HepG2 (cell line): ENCODE measurements around the gene PPM1G. TPM values are rescaled to one million over a fixed set of nuclear protein-coding genes. Genes with fewer than 3 reads are reported as not detected.

Experiments used
- CENPT ChIP-seq: sonication (generic); formaldehyde crosslinking; IDR thresholded peaks from 2 replicates; pipeline ENCODE4 v1.8.0; 2022; ENCODE audit warnings: low read depth, mild to moderate bottlenecking, moderate library complexity, missing genetic modification reagents
- FOXC1 ChIP-seq: sonication (generic); formaldehyde crosslinking; IDR thresholded peaks from 2 replicates; pipeline ENCODE4 v1.8.0; 2022; ENCODE audit warnings: mild to moderate bottlenecking, missing genetic modification reagents, borderline replicate concordance
- HOXA9 ChIP-seq: sonication (generic); formaldehyde crosslinking; IDR thresholded peaks from 2 replicates; pipeline ENCODE4 v1.8.1; 2022; ENCODE audit warnings: missing genetic modification reagents, mild to moderate bottlenecking, moderate library complexity, borderline replicate concordance
- ISX ChIP-seq: sonication (generic); formaldehyde crosslinking; conservative IDR thresholded peaks from 2 replicates; pipeline ENCODE4 v1.5.0; 2020; ENCODE audit warnings: missing genetic modification reagents
- JUNB ChIP-seq: sonication (generic); formaldehyde crosslinking; IDR thresholded peaks from 2 replicates; pipeline ENCODE4 v1.8.0; 2022; ENCODE audit warnings: missing genetic modification reagents, mild to moderate bottlenecking, borderline replicate concordance
- KLF12 ChIP-seq: sonication (generic); formaldehyde crosslinking; IDR thresholded peaks from 2 replicates; pipeline ENCODE4 v1.4.0; 2020; ENCODE audit warnings: missing genetic modification reagents, borderline replicate concordance
- MYNN ChIP-seq: sonication (generic); formaldehyde crosslinking; IDR thresholded peaks from 2 replicates; pipeline ENCODE4 v1.4.0; 2020; ENCODE audit warnings: mild to moderate bottlenecking, low read depth, missing genetic modification reagents
- ONECUT2 ChIP-seq: sonication (generic); formaldehyde crosslinking; IDR thresholded peaks from 2 replicates; pipeline ENCODE4 v1.4.0; 2020; ENCODE audit warnings: missing genetic modification reagents
- RBM39 ChIP-seq: fragments of 200-400 bp; formaldehyde crosslinking; IDR thresholded peaks from one replicate; pipeline ENCODE4 v1.6.1; 2018; ENCODE audit warnings: antibody characterized with exemption, mild to moderate bottlenecking, low read depth, low read length; ENCODE audit not compliant: poor library complexity, severe bottlenecking
- RFX3 ChIP-seq: IDR thresholded peaks from 2 replicates; pipeline ENCODE4 v1.6.1; 2016; ENCODE audit warnings: missing biosample characterization, missing genetic modification reagents
- SP140L ChIP-seq: sonication (generic); formaldehyde crosslinking; IDR thresholded peaks from 2 replicates; pipeline ENCODE4 v1.4.0; 2020; ENCODE audit warnings: missing genetic modification reagents, borderline replicate concordance
- ZBTB3 ChIP-seq: sonication (generic); formaldehyde crosslinking; IDR thresholded peaks from 2 replicates; pipeline ENCODE4 v1.4.0; 2020; ENCODE audit warnings: low read depth, mild to moderate bottlenecking, moderate library complexity, missing genetic modification reagents, borderline replicate concordance
- ZC3H4 ChIP-seq: sonication (generic); formaldehyde crosslinking; IDR thresholded peaks from 2 replicates; pipeline ENCODE4 v1.4.0; 2020; ENCODE audit warnings: missing genetic modification reagents, borderline replicate concordance
- ZFP82 ChIP-seq: sonication (generic); formaldehyde crosslinking; IDR thresholded peaks from 2 replicates; pipeline ENCODE4 v1.5.1; 2020; ENCODE audit warnings: mild to moderate bottlenecking, missing genetic modification reagents, borderline replicate concordance
- ZNF30 ChIP-seq: sonication (generic); formaldehyde crosslinking; IDR thresholded peaks from 2 replicates; pipeline ENCODE4 v1.5.0; 2020; ENCODE audit warnings: mild to moderate bottlenecking, missing genetic modification reagents
- ZNF354B ChIP-seq: sonication (generic); formaldehyde crosslinking; IDR thresholded peaks from 2 replicates; pipeline ENCODE4 v1.8.0; 2022; ENCODE audit warnings: mild to moderate bottlenecking, missing genetic modification reagents
- ZNF782 ChIP-seq: sonication (generic); formaldehyde crosslinking; IDR thresholded peaks from 2 replicates; pipeline ENCODE4 v1.4.0; 2020; ENCODE audit warnings: missing genetic modification reagents, mild to moderate bottlenecking, borderline replicate concordance
- polyA plus RNA-seq, 8 experiments: library from polyadenylated mRNA; depleted of rRNA in 3 of 8; stranded (reverse) in 7 of 8; unstranded in 1 of 8; fragments of >200 nt; fragmentation: Illumina TruSeq in 4 of 8; extraction: Trizol in 4 of 8; gene quantifications; 2 replicates each; pipeline versions ENCODE4 v1.2.1 to v1.2.3, GENCODE V29; 2011 to 2016; ENCODE audit warnings: low read depth in 4 of 8, missing spikeins in 1 of 8, mixed read lengths in 1 of 8; ENCODE audit not compliant: insufficient read depth in 1 of 8
- total RNA-seq, 5 experiments: library from RNA; depleted of rRNA; stranded (reverse); fragments of >200 nt; fragmentation: Illumina TruSeq; extraction: Trizol; gene quantifications; 2 replicates each; pipeline ENCODE4 v1.2.3, GENCODE V29; 2016; ENCODE audit warnings: low read depth in 1 of 5
- TF ChIP-seq, protein P1 (sequence below): sonication (generic); formaldehyde crosslinking; conservative IDR thresholded peaks from 2 replicates; pipeline ENCODE4 v1.4.0; 2020; ENCODE audit warnings: mild to moderate bottlenecking, missing genetic modification reagents, moderate library complexity
- TF ChIP-seq, protein P2 (sequence below): sonication (generic); formaldehyde crosslinking; IDR thresholded peaks from 2 replicates; pipeline ENCODE4 v1.5.0; 2020; ENCODE audit warnings: missing genetic modification reagents
- TF ChIP-seq, protein P3 (sequence below): sonication (generic); formaldehyde crosslinking; IDR thresholded peaks from 2 replicates; pipeline ENCODE4 v1.4.0; 2020; ENCODE audit warnings: missing genetic modification reagents
- TF ChIP-seq, protein P4 (sequence below): sonication (generic); formaldehyde crosslinking; IDR thresholded peaks from 2 replicates; pipeline ENCODE4 v1.5.1; 2020; ENCODE audit warnings: mild to moderate bottlenecking, moderate library complexity, missing genetic modification reagents

PPM1G gene
- total and polyA plus RNA-seq, 2 of the 13 experiments (the other 11 are each of a cell fraction or from before 2014, with no cell fraction given), result 58.2 to 213 TPM

DNA sequence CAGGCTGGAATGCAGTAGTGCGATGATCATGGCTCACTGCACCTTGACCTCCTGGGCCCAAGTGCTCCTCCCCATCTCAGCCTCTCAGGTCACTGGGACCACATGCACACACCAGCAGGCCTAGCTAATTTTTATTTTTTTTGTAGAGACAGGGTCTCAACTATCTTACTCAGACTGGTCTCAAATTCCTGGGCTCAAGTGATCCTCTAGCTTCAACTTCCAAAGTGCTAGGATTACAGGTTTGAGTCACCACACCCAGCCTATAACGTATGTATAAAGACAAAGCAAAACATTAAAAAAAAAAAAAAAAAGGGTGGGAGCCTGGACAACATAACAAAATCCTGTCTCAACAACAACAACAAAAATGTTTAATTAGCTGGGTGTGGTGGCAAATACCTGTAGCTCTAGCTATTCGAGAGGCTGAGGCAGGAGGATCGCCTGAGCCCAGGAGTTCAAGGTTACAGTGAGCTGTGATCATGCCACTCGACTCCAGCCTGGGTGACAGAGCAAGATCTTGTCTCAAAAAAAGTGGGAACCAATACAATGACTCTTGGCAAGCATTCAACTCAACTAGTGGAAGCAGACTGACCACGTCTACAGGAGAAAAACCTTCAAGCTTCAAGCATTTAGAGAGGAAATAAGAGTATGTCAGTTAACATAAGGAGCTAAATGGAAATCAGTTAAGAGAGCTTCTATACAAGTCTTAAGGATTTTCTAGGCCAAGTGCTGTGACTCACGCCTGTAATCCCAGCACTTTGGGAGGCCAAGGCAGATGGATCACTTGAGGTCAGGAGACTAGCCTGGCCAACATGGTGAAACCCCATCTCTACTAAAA is 55.4 kb downstream of the PPM1G start (continued):
- TF ChIP-seq, protein P1, sequence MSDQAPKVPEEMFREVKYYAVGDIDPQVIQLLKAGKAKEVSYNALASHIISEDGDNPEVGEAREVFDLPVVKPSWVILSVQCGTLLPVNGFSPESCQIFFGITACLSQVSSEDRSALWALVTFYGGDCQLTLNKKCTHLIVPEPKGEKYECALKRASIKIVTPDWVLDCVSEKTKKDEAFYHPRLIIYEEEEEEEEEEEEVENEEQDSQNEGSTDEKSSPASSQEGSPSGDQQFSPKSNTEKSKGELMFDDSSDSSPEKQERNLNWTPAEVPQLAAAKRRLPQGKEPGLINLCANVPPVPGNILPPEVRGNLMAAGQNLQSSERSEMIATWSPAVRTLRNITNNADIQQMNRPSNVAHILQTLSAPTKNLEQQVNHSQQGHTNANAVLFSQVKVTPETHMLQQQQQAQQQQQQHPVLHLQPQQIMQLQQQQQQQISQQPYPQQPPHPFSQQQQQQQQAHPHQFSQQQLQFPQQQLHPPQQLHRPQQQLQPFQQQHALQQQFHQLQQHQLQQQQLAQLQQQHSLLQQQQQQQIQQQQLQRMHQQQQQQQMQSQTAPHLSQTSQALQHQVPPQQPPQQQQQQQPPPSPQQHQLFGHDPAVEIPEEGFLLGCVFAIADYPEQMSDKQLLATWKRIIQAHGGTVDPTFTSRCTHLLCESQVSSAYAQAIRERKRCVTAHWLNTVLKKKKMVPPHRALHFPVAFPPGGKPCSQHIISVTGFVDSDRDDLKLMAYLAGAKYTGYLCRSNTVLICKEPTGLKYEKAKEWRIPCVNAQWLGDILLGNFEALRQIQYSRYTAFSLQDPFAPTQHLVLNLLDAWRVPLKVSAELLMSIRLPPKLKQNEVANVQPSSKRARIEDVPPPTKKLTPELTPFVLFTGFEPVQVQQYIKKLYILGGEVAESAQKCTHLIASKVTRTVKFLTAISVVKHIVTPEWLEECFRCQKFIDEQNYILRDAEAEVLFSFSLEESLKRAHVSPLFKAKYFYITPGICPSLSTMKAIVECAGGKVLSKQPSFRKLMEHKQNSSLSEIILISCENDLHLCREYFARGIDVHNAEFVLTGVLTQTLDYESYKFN, result peak; percentile 83
- no peak for TF ChIP-seq JUNB
- TF ChIP-seq ZC3H4 (CRISPR knock-in tag), result no peak
- no peak for TF ChIP-seq HOXA9 (CRISPR knock-in tag)
- TF ChIP-seq SP140L (CRISPR knock-in tag), result no peak
- no peak for TF ChIP-seq ISX (CRISPR knock-in tag)
- TF ChIP-seq ZFP82 (CRISPR knock-in tag), result no peak
- 0 out of 2 replicates have a peak, but pooled peaks have one; percentile 69 for TF ChIP-seq ZBTB3
- TF ChIP-seq ZNF782 (CRISPR knock-in tag), result no peak; the same call in 1 of the 2 replicates
- TF ChIP-seq MYNN (CRISPR knock-in tag), result no peak
- TF ChIP-seq, protein P2, sequence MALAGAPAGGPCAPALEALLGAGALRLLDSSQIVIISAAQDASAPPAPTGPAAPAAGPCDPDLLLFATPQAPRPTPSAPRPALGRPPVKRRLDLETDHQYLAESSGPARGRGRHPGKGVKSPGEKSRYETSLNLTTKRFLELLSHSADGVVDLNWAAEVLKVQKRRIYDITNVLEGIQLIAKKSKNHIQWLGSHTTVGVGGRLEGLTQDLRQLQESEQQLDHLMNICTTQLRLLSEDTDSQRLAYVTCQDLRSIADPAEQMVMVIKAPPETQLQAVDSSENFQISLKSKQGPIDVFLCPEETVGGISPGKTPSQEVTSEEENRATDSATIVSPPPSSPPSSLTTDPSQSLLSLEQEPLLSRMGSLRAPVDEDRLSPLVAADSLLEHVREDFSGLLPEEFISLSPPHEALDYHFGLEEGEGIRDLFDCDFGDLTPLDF (CRISPR knock-in tag), result no peak
- TF ChIP-seq ZNF30 (CRISPR knock-in tag), result no peak
- no peak for TF ChIP-seq ZNF354B (CRISPR knock-in tag)
- TF ChIP-seq, protein P3, sequence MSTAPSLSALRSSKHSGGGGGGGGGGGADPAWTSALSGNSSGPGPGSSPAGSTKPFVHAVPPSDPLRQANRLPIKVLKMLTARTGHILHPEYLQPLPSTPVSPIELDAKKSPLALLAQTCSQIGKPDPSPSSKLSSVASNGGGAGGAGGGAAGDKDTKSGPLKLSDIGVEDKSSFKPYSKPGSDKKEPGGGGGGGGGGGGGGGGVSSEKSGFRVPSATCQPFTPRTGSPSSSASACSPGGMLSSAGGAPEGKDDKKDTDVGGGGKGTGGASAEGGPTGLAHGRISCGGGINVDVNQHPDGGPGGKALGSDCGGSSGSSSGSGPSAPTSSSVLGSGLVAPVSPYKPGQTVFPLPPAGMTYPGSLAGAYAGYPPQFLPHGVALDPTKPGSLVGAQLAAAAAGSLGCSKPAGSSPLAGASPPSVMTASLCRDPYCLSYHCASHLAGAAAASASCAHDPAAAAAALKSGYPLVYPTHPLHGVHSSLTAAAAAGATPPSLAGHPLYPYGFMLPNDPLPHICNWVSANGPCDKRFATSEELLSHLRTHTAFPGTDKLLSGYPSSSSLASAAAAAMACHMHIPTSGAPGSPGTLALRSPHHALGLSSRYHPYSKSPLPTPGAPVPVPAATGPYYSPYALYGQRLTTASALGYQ (CRISPR knock-in tag), result no peak; the same call in 1 of the 2 replicates
- no peak for TF ChIP-seq RFX3 (CRISPR knock-in tag)
- no peak for TF ChIP-seq ONECUT2 (CRISPR knock-in tag)
- no peak; the same call in 1 of the 2 replicates for TF ChIP-seq FOXC1 (CRISPR knock-in tag)
- TF ChIP-seq, protein P4, sequence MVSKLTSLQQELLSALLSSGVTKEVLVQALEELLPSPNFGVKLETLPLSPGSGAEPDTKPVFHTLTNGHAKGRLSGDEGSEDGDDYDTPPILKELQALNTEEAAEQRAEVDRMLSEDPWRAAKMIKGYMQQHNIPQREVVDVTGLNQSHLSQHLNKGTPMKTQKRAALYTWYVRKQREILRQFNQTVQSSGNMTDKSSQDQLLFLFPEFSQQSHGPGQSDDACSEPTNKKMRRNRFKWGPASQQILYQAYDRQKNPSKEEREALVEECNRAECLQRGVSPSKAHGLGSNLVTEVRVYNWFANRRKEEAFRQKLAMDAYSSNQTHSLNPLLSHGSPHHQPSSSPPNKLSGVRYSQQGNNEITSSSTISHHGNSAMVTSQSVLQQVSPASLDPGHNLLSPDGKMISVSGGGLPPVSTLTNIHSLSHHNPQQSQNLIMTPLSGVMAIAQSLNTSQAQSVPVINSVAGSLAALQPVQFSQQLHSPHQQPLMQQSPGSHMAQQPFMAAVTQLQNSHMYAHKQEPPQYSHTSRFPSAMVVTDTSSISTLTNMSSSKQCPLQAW (CRISPR knock-in tag), result no peak
- no peak for TF ChIP-seq KLF12 (CRISPR knock-in tag)
- TF ChIP-seq RBM39, result no peak
- TF ChIP-seq CENPT, result no peak
